Measurements from ENCODE around the gene ARHGEF1.
A peak's percentile ranks its signal among the peaks of the same experiment; 100 is the strongest.

The ARHGEF1 gene

DNA sequence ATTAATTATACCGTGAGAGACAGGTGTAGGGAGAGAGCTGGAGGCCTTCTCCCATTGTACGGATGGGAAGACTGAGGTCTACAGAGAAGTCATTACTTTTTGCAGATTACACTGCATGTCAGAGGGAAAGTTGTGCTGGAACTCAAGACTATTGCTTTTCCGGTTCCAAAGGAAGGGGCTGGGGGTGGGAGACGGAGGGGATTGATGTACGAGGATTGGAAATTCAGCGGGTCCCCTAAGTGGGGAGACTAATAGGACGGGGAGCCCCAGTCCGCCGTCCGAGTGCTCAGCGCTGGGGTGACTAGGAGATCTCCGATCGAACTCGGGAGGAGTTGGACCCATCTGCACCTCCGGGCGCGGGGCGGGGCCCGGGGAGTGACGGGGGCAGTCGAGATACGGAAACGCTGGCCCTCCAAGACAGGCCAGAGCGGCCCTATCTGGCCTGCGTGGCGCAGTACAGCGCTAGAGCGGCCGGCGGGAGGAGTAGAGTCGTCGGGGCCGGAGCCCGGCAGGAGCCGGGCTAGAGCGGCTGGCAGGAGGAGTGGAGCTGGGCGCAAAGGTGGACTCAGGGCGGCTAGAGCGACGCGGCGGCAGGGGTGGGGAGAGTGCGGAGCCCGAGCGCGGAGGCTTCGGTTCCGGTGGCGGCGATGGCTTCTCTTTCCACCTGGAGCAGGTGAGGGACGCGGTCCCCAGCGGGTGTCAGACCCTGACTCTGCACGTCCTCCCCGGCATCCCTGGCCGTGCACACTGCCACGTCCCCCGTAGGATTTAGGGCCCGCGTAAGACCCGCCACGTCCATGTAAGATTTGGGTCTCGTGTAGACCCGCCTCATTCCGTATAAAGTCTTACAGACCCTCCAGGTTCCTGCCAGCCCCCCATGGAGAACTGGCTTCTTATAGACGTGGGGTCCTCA is 1.1 kb downstream of the ARHGEF1 start:
- peak; percentile 97 for DNase-seq

- no peak for DNase-seq
Measured at GRCh38 chr19:41886761-41887710, 4.1 kb downstream of the ARHGEF1 start.

DNA sequence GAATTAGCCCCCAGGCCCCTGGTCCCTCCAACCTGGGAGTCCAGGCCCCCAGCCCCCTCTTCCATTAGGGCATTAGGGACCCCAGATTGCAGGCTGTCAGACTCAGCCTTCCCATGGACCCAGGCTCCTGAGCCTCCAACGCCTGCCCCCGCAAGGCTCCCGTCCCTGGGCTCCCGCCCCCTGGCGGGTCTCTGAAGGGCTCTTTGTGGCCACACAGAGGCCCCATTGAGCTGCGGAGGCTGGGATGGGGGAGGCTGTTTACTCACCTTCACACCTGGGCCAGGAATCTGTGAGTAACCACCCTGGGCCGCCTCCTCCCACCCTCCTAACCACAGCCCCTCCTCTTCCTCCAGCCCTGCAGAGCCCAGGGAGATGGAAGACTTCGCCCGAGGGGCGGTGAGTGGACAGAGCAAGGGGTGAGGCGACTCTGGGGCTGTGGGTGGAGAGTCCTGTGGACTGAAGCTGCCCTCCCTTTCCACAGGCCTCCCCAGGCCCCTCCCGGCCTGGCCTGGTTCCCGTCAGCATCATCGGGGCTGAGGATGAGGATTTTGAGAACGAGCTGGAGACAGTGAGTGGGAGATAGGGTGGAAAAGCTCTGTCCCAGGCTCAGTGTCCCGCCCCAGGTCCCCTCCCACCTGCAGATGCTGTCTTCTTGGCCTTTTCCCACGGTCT is 4.9 kb downstream of the ARHGEF1 start:
- DNase-seq, result peak; percentile 99

DNA sequence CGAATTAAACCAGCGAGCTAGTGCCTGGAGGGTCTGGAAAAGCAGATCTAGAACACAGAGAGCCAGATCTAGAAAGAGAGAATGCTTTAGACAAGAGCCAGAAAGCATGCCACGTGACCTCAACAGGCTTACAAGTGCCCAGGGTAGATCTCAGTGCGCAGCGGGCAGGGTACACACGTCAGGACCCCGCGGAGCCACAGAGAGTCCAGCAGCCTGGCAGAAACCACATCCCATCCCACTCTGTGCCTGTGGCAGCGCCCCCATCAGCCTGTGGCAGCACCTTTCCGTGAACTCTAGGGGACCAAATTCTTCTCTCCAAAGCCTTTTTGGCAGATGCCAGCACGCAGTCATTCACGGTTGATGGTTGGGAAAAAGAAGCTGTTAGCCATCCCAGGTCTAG is 5.9 kb downstream of the ARHGEF1 start:
- no peak for DNase-seq

GRCh38 chr19:41889896-41890295 is 6.9 kb downstream of the ARHGEF1 start:
- no peak for DNase-seq

DNA sequence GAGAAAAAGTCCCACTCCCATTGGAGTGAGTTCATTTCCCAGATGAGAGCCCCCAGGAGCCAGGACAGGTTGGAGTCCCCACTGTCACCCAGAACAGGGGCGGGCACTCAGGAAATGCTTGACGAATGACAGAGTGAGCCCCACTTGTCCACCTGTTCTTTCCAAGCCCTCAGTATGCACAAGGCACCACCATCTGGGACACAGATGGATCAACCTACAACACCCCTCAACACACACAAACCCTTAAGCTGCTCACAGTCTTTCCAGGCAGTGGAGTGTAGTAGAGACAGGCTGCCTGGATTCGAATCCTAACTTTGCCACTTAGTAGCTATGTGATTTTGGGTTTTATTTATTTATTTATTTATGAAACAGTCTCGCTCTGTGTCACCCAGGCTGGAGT is 8.0 kb downstream of the ARHGEF1 start:
- no peak for DNase-seq

DNA sequence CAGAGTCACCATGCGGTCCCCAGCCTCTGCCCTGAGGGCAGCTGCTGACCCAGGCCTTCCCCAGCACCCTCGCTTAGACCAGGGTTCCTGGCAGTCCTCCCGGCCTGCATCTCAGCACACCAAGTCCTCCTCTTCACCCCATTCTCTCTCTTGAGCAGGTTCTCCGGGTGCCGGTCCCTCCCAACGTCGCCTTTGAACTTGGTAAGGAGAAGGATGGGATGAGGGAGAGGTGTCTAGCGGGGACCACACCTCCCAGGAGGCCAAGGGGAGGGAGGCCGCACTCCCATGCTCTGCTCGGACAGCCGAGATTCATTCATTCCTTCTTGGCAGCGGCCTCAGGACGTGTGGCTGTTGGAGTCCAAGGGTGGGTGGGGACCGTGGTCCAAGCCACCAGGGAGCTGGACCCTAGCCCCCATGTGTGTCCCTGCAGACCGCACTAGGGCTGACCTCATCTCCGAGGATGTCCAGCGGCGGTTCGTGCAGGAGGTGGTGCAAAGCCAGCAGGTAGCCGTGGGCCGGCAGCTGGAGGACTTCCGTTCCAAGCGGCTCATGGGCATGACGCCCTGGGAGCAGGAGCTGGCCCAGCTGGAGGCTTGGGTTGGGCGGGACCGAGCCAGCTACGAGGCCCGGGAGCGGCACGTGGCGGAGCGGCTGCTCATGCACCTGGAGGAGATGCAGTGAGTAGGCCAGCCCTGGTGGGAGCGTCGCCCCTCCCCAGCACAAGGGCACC is 9.4 kb downstream of the ARHGEF1 start:
- no peak for DNase-seq

GRCh38 chr19:41893899-41894298 is 10.9 kb downstream of the ARHGEF1 start:
- peak; percentile 32 for DNase-seq

- DNase-seq, result no peak
Measured at GRCh38 chr19:41894350-41894749, 11.4 kb downstream of the ARHGEF1 start.

DNA sequence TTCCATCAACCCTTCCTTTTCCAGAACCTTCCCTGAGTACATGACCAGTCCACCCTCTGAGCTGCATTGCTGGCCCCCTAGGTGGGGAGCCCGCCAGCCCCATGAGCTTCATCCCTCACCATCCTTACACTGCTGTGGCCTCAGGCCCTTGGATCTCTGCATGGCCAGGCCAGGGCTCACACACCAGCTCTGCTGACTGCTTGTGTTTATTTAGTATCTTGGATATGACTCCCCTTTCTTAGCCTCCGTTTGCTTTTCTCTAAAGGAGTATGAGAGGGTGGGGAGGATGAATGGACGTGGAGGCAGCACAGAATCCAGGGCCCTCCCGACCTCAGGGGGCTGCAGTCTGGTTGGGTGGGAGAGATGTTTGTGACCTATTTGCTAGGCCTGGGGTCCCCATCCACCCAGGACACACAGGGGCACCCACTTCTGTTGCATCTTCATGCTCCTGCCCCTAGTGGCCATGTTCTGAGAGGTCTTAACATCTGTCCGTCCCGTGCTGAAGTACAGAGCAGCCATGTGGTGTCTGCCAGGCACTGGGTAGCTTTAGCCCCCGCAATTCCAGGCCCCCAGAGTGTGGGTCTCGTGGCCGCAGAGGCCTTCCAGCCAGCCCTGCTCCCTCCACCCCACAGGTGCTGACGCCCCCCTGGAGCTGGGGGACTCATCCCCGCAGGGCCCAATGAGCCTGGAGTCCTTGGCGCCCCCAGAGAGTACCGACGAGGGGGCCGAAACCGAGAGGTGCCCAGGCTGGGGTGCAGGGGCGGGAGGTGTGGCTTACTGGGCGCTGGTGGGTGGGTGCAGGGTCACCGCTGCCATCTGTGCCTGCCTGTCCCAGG is 13.0 kb downstream of the ARHGEF1 start:
- DNase-seq, result no peak

DNA sequence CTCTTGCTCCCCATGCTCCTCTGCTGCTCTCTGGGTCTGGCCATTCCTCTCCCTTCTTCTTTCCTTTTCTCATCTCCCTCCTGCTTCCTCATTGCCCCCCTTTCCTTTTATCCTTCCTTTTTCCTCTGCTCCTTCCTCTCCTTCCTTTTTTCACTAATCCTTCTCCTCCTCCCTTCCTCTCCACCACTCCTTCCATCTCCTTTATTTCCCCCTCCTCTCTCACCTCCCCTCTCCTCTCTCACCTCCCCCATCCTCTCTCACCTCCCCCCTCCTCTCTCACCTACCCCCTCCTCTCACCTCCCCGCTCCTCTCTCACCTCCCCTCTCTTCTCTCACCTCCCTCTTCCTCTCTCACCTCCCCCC is 13.6 kb downstream of the ARHGEF1 start:
- no peak for DNase-seq

GRCh38 chr19:41897181-41897580 is 14.2 kb downstream of the ARHGEF1 start:
- no peak for DNase-seq

DNA sequence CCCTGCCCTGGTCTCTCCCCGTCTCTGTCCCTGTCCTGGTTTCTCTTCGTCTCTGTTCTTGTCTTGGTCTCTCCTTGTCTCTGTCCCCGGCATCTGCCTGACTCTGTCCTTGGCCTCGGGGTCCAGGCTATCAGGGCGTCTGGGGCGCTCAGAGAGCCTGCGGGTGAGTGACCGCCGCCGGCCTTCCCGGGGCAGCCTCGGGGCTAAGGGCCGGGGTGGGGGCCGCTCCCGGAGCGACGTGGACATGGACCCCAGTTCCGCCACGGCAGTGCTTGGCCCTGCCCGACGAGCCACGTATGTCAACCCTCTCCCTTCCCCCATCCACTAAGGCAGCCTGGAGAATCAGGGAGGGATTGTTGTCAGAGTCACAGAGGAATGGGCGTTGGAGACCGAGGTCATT is 14.8 kb downstream of the ARHGEF1 start:
- DNase-seq, result no peak

- DNase-seq, result no peak
Measured at GRCh38 chr19:41898235-41898634, 15.3 kb downstream of the ARHGEF1 start.

- no peak for DNase-seq
Measured at GRCh38 chr19:41901707-41902360, 18.9 kb downstream of the ARHGEF1 start.

- no peak for DNase-seq
Measured at GRCh38 chr19:41902594-41902993, 19.6 kb downstream of the ARHGEF1 start.

DNA sequence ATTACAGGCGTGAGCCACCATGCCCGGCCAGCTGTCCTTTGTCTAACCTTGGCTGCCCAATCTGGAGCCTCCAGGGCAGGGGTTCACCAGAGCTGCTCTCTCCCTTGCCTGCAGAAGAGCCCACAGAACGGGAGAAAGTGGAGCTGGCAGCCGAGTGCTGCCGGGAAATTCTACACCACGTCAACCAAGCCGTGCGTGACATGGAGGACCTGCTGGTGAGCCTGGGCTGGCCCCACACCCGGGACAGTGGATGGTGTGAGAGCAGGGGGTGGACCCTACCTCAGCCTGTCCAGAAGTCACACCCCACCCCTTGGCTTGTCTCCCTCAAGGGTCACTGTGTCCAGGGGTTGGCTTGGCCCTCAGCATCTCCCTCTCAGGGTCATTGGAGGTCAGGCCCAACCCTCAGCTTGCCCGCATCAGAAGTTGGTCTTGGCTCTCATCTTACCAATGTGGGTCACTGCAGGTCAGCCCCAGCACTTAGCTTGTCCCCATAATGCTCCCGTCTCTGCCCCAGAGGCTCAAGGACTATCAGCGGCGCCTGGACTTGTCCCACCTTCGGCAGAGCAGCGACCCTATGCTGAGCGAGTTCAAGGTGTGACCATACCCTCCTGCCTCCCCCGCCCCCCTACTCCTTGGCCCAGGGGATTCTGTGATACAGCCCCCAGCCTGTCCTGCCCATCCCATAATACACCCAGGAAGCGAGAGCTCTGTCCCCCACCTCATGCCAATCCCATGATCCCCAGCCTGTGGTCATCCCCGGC is 20.4 kb downstream of the ARHGEF1 start:
- no peak for DNase-seq

- no peak for DNase-seq
Measured at GRCh38 chr19:41904118-41904870, 21.3 kb downstream of the ARHGEF1 start.

- DNase-seq, result no peak
Measured at GRCh38 chr19:41905273-41906002, 22.5 kb downstream of the ARHGEF1 start.
